ENCODE measurements around the gene KRT25.

KRT25 gene

DNA sequence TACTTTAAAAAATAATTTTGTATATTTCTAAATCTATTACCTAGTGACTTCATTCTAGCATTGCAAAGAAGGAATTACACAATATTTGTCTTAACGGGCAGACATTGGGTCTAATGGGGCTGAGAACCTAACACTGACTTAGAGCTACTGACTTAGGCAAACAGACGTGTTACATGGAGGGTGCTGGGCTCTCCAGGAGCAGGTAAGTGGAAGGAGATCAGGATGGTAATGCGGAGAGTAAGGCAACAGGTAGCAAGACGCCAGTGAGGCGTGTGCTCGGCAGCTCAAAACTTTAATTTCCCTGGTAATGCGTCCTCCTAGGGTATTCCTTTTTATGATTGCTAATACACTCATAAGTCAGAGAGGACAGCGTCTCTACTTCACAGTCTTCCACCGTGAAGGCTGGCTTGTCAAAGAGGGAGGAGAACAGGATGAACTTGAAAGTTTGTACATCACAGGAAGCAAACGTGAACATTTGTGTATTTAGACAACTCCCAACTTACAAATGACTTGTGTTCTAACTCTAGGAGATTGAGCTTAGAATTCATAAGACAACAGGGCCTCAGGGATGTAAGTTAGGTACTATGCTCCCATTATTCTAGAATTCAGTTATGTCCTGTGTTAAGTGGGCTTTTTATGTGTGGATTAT is 40.0 kb upstream of the KRT25 start:
- H3K36me3 ChIP-seq (ENCODE audit: control insufficient read depth, low read length), result no peaks in the 10 kb centered on the region
- H4K20me1 ChIP-seq (ENCODE audit: control insufficient read depth, insufficient read depth, low read depth, low read length), result no peaks in the 10 kb centered on the region
- H3F3A ChIP-seq (ENCODE audit: control insufficient read depth, insufficient read depth), result no peaks in the 10 kb centered on the region
- no peaks in the 10 kb centered on the region for H3K4me1 ChIP-seq (ENCODE audit: control insufficient read depth, low read length)
- peaks cover 14% of the 10 kb centered on the region for H3K27me3 ChIP-seq (ENCODE audit: control insufficient read depth, low read length)
- H3K9me2 ChIP-seq (replicated peaks; ENCODE audit: control insufficient read depth, low read length), result no peaks in the 10 kb centered on the region
- no peak for TF ChIP-seq EZH2phosphoT487 (IDR thresholded peaks at IDR 0.05; ENCODE audit: borderline replicate concordance, low read length)
- TF ChIP-seq, protein P1, sequence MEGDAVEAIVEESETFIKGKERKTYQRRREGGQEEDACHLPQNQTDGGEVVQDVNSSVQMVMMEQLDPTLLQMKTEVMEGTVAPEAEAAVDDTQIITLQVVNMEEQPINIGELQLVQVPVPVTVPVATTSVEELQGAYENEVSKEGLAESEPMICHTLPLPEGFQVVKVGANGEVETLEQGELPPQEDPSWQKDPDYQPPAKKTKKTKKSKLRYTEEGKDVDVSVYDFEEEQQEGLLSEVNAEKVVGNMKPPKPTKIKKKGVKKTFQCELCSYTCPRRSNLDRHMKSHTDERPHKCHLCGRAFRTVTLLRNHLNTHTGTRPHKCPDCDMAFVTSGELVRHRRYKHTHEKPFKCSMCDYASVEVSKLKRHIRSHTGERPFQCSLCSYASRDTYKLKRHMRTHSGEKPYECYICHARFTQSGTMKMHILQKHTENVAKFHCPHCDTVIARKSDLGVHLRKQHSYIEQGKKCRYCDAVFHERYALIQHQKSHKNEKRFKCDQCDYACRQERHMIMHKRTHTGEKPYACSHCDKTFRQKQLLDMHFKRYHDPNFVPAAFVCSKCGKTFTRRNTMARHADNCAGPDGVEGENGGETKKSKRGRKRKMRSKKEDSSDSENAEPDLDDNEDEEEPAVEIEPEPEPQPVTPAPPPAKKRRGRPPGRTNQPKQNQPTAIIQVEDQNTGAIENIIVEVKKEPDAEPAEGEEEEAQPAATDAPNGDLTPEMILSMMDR (IDR thresholded peaks at IDR 0.05; ENCODE audit: low read depth, low read length, poor library complexity, severe bottlenecking), result no peak
- no peaks in the 10 kb centered on the region for H3K79me2 ChIP-seq (ENCODE audit: control insufficient read depth, low read length)
- H3K4me3 ChIP-seq (ENCODE audit: low read length), result no peak overlapping the region
- H3K4me2 ChIP-seq (ENCODE audit: low read length), result no peak overlapping the region
- H3K9me3 ChIP-seq (ENCODE audit: control insufficient read depth, insufficient read depth, low read length), result no peaks in the 10 kb centered on the region
- no peak overlapping the region for H3K27ac ChIP-seq (ENCODE audit: low read depth, low read length)

DNA sequence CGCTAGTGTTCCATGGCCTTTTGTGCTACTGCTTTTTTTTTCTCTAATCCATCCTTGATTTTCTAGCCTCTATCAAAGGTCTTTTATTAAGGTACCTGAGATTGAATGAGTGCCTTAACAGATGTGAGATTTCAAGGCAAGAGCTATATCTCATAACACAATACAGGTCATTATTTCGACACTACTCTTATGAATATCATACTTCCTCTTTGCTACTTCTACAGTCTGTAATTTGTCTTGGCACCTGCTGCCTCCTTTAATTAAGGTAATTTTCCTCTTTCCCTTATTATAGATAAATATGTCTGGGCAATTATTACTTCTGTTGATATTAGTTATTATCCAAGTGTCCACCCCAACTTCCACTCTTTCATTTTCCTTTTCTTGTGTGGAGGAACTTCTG is 39.3 kb upstream of the KRT25 start:
- peaks cover 11% of the 10 kb centered on the region for H3K27me3 ChIP-seq (ENCODE audit: control insufficient read depth, low read length)

DNA sequence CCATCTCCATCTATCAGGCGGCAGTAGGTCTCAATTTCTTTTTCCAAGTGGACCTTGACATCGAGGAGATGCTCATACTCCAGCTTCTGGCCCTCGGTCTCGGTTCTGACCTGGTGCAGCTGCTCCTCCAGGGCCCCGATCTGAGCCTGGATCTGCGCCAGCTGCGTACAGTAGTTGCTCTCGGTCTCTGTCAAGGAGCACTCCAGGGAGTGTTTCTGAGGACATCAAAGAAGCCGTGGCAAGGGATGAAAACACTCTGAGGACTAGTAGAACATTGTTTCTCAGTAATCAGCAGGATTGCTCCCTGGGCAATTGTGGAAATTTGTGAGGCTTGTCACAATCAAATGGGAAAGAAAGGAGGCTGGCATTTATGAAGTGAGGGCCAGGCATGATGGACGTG is 38.7 kb upstream of the KRT25 start:
- H3K27me3 ChIP-seq (ENCODE audit: control insufficient read depth, low read length), result peaks cover 12% of the 10 kb centered on the region
- H3K9me2 ChIP-seq (replicated peaks; ENCODE audit: control insufficient read depth, low read length), result no peaks in the 10 kb centered on the region
- no peak overlapping the region for H3K27ac ChIP-seq (ENCODE audit: low read depth, low read length)
- H3K36me3 ChIP-seq (ENCODE audit: control insufficient read depth, low read length), result no peaks in the 10 kb centered on the region
- no peaks in the 10 kb centered on the region for H3F3A ChIP-seq (ENCODE audit: control insufficient read depth, insufficient read depth)
- H3K4me3 ChIP-seq (ENCODE audit: low read length), result no peak overlapping the region
- no peaks in the 10 kb centered on the region for H3K79me2 ChIP-seq (ENCODE audit: control insufficient read depth, low read length)
- no peak overlapping the region for H3K4me2 ChIP-seq (ENCODE audit: low read length)
- H3K4me1 ChIP-seq (ENCODE audit: control insufficient read depth, low read length), result no peaks in the 10 kb centered on the region
- TF ChIP-seq EZH2phosphoT487 (IDR thresholded peaks at IDR 0.05; ENCODE audit: borderline replicate concordance, low read length), result no peak
- TF ChIP-seq, protein P1 (IDR thresholded peaks at IDR 0.05; ENCODE audit: low read depth, low read length, poor library complexity, severe bottlenecking), result no peak
- no peaks in the 10 kb centered on the region for H3K9me3 ChIP-seq (ENCODE audit: control insufficient read depth, insufficient read depth, low read length)
- H4K20me1 ChIP-seq (ENCODE audit: control insufficient read depth, insufficient read depth, low read depth, low read length), result no peaks in the 10 kb centered on the region

More for the DNA sequence above, 39.3 kb upstream of the KRT25 start:
- no peaks in the 10 kb centered on the region for H3K4me1 ChIP-seq (ENCODE audit: control insufficient read depth, low read length)
- no peaks in the 10 kb centered on the region for H3K79me2 ChIP-seq (ENCODE audit: control insufficient read depth, low read length)
- H4K20me1 ChIP-seq (ENCODE audit: control insufficient read depth, insufficient read depth, low read depth, low read length), result no peaks in the 10 kb centered on the region
- no peaks in the 10 kb centered on the region for H3F3A ChIP-seq (ENCODE audit: control insufficient read depth, insufficient read depth)
- no peak overlapping the region for H3K4me3 ChIP-seq (ENCODE audit: low read length)
- H3K36me3 ChIP-seq (ENCODE audit: control insufficient read depth, low read length), result no peaks in the 10 kb centered on the region
- no peaks in the 10 kb centered on the region for H3K9me2 ChIP-seq (replicated peaks; ENCODE audit: control insufficient read depth, low read length)
- H3K4me2 ChIP-seq (ENCODE audit: low read length), result no peak overlapping the region
- no peaks in the 10 kb centered on the region for H3K9me3 ChIP-seq (ENCODE audit: control insufficient read depth, insufficient read depth, low read length)
- H3K27ac ChIP-seq (ENCODE audit: low read depth, low read length), result no peak overlapping the region
- no peak for TF ChIP-seq EZH2phosphoT487 (IDR thresholded peaks at IDR 0.05; ENCODE audit: borderline replicate concordance, low read length)
- TF ChIP-seq, protein P1 (IDR thresholded peaks at IDR 0.05; ENCODE audit: low read depth, low read length, poor library complexity, severe bottlenecking), result no peak
